Kidney glomerular epithelial cell (primary cell): Measurements from ENCODE around the gene SLC34A3.
A peak's percentile ranks its signal among the peaks of the same experiment; 100 is the strongest.

Source experiments
- DNase-seq: peaks from one replicate; lab custom pipeline; 2025; lab: John Stamatoyannopoulos, UW

SLC34A3 gene

GRCh38 chr9:137230705-137231371 lies at the start of gene SLC34A3:
SLC34A3 (plus strand) TSS chr9:137230901; CDS start chr9:137231703, 802 bp downstream.
- DNase-seq, result no peak

- DNase-seq, result no peak
Measured at GRCh38 chr9:137181680-137182079, 49.0 kb upstream of the SLC34A3 start.

- no peak for DNase-seq
Measured at GRCh38 chr9:137182836-137183235, 47.9 kb upstream of the SLC34A3 start.

- DNase-seq, result no peak
Measured at GRCh38 chr9:137183980-137184595, 46.6 kb upstream of the SLC34A3 start.

- no peak for DNase-seq
Measured at GRCh38 chr9:137184881-137185660, 45.6 kb upstream of the SLC34A3 start.

GRCh38 chr9:137185921-137186320 lies 44.8 kb upstream of the SLC34A3 start:
- DNase-seq, result no peak

- DNase-seq, result no peak
Measured at GRCh38 chr9:137186385-137186784, 44.3 kb upstream of the SLC34A3 start.

GRCh38 chr9:137187386-137187785 lies 43.3 kb upstream of the SLC34A3 start:
- DNase-seq, result no peak

- no peak for DNase-seq
Measured at GRCh38 chr9:137188086-137188489, 42.6 kb upstream of the SLC34A3 start.

GRCh38 chr9:137188490-137189296 lies 42.0 kb upstream of the SLC34A3 start, which contains the start of the genes ANAPC2 and SSNA1:
ANAPC2 (minus strand) TSS chr9:137188560; CDS start chr9:137188532, 28 bp downstream.
SSNA1 (plus strand) TSS chr9:137188676; CDS start chr9:137188727, 51 bp downstream.
- peak; percentile 77 for DNase-seq

GRCh38 chr9:137189297-137190295 lies 41.1 kb upstream of the SLC34A3 start:
- no peak for DNase-seq

GRCh38 chr9:137190315-137190856 lies 40.3 kb upstream of the SLC34A3 start:
- no peak for DNase-seq

- no peak for DNase-seq
Measured at GRCh38 chr9:137191245-137191644, 39.5 kb upstream of the SLC34A3 start.

GRCh38 chr9:137191691-137192447 lies 38.8 kb upstream of the SLC34A3 start:
- no peak for DNase-seq

- no peak for DNase-seq
Measured at GRCh38 chr9:137192448-137192780, 38.3 kb upstream of the SLC34A3 start.

GRCh38 chr9:137192859-137193258 lies 37.8 kb upstream of the SLC34A3 start:
- no peak for DNase-seq

- no peak for DNase-seq
Measured at GRCh38 chr9:137193771-137194170, 36.9 kb upstream of the SLC34A3 start.

GRCh38 chr9:137194388-137194787 lies 36.3 kb upstream of the SLC34A3 start:
- DNase-seq, result no peak

- no peak for DNase-seq
Measured at GRCh38 chr9:137194909-137195308, 35.8 kb upstream of the SLC34A3 start.
